ENCODE results near the gene PHACTR3. TPM values are rescaled to one million over a fixed set of nuclear protein-coding genes. Genes with fewer than 3 reads are reported as not detected.

Gene PHACTR3
- polyA plus RNA-seq, 4 donors, result 2.4 to 13.6 (median 11.2) TPM

DNA sequence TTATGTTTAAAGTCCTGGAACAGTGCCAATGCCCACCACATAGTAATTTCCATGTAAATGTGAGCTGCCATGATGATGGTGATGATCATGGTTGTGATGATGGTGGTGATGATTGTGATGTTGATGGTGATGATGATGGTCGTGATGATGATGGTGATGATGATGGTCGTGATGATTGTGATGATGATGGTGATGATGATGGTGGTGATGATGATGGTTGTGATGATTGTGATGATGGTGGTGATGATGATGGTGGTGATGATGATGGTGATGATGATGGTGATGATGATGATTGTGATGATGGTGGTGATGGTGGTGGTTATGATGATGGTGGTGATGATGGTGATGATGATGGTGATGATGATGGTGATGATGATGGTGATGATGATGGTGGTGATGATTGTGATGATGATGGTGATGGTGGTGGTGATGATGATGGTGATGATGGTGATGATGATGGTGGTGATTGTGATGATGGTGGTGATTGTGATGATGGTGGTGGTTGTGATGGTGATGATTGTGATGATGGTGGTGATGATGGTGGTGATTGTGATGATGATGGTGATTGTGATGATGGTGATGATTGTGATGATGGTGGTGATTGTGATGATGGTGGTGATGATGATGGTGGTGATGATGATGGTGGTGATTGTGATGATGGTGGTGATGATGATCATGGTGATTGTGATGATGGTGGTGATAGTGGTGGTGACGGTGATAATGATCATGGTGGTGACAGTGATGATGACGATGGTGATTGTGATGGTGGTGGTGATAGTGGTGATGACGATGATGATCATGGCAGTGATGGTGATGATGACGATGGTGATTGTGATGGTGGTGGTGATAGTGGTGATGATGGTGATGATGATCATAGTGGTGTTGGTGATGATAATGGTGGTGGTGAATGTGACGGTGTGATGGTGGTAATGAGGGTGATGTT, 82.3 kb downstream of the PHACTR3 start:
- DNase-seq (ENCODE audit: low read depth in 4 of 4, low spot score in 3 of 4), result no peak

GRCh38 chr20:59688356-59688755, 84.0 kb downstream of the PHACTR3 start:
- DNase-seq (ENCODE audit: low read depth in 4 of 4, low spot score in 3 of 4), result no peak

- no peak for DNase-seq (ENCODE audit: low read depth in 4 of 4, low spot score in 3 of 4)
Observed at GRCh38 chr20:59688999-59689398, 84.7 kb downstream of the PHACTR3 start.

- DNase-seq (ENCODE audit: low read depth in 4 of 4, low spot score in 3 of 4), result no peak
Observed at GRCh38 chr20:59690101-59690500, 85.8 kb downstream of the PHACTR3 start.

DNA sequence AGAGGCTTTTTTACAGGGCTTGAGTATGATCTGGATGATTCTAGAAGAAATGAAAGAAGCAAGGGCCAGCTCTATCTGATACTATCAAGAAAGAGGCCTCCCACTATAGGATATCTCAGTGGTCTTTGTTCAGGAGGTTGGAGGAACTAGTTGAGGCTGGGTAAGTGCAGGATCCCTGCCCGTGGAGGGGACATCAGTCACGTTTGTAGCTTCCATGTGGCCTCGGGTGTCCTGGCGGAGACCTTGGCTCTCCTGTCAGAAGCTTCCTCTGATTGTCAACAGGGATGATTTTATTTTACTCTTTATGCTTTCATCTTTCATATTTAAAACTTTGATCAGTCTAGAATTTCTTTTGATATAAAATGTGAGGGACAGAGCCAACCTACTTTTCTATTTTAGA, 86.6 kb downstream of the PHACTR3 start:
- DNase-seq (ENCODE audit: low read depth in 4 of 4, low spot score in 3 of 4), result no peak

GRCh38 chr20:59692139-59692538, 87.8 kb downstream of the PHACTR3 start:
- no peak for DNase-seq (ENCODE audit: low read depth in 4 of 4, low spot score in 3 of 4)

DNA sequence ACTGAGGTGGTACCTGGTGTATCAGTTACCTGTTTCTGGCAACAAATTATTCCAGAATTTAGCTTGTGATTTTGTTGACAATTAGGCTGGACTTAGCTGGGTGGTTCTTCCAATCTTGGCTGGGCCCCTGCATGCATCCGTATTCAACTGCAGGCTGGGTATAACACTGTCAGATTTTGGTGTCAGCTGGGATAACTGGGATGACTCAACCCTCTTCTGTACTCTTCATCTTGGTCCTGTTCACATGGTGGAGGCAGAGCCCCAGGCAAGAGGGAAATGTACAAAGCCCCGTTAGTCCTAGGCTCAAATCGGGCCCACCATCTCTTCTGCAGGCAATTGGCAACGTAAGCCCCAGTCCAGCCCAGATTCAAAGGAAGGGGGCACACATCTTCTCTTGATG, 89.2 kb downstream of the PHACTR3 start:
- DNase-seq (ENCODE audit: low read depth in 4 of 4, low spot score in 3 of 4), result no peak

GRCh38 chr20:59696476-59696875, 92.1 kb downstream of the PHACTR3 start:
- DNase-seq (ENCODE audit: low read depth in 4 of 4, low spot score in 3 of 4), result no peak

DNA sequence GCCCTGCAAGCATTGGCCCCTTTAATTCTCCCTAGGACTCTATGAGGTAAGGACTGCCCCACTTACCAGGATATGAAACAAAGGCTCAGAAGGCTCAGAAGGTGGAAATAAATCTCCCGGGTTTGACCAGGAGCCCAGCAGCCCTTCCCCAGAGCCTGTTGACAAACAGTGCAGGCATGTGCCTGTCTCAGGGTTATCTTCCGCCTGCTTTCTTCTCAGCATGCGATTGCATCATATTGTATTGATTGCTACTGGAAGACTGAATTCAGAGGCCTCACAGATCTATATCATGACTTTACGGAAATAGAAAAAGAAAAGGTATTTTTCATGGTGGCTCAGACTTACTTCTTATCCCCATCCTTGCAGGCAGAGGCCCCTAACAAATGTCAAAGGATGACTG, 92.7 kb downstream of the PHACTR3 start:
- no peak for DNase-seq (ENCODE audit: low read depth in 4 of 4, low spot score in 3 of 4)

DNA sequence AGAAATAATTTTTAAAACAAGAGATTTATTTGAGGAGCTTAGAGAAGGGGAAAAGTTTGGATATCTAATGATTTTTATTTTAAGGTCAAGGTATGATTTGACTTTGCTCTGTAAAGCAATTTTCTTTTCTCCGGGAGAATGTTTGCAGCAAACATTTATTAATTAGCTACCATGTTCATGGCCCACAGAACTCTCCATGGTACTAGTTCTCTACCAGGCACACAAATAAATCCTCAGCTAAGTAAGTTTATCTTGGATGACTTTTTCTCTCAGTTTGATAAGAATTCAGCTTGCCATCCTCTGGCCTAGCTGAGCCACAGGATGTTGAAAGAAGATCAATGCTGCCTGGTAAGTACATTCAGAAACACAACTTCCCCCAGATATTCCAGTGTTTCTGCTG, 94.3 kb downstream of the PHACTR3 start:
- DNase-seq (ENCODE audit: low read depth in 4 of 4, low spot score in 3 of 4), result no peak

DNA sequence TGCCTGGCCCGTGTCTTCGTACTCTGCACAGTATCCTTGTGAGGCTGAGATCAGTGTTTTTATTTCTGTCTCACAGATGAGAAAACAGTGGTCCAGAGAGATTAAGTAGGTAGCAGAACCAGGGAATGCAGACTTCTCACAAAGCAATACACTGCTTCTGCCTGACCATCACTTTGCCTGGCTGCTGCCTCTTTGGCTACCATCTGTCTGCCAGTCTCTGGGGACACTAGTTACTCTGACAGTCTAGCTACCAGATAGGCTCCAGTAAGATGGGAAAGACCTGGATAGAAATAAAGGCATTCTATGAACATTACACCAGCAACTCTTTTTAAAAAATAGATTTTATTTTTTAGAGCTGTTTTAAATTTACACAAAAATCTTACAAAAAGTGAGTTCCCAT, 96.9 kb downstream of the PHACTR3 start:
- no peak for DNase-seq (ENCODE audit: low read depth in 4 of 4, low spot score in 3 of 4)

DNA sequence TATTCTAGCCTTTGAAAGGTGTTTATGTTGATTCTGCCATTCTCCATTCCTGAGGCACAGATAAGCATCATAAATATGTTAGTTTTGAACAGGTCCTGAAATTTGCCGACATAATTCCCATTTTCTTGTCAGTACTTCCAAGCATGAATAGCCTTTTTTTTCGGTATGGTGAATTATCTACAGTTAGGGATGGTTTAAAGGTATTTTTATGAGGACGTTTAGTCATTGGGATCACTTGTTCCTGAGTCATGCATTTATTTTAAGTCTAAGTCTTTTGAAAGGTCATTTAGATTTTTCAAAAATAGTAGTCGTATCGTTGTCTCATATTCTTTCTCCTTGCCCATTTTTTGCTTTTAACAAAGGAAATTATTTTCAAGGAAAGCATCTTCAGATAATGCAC, 98.7 kb downstream of the PHACTR3 start:
- DNase-seq (ENCODE audit: low read depth in 4 of 4, low spot score in 3 of 4), result no peak

- DNase-seq (ENCODE audit: low read depth in 4 of 4, low spot score in 3 of 4), result no peak
Observed at GRCh38 chr20:59705651-59706399, 101.5 kb downstream of the PHACTR3 start.

DNA sequence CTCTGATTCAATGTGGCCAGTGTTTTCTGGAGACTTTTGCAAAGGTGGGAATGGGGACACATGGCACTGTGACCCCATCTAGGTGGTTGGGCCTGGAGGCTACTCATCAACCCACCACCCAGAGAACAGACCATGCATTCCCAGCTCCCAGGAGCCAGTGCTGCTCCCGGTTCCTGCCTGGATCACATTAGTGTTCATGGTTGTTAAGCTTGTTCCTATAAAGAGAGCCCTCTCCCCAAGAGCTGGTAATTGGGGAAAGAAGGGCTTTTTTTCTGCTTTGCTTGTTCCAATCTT, 102.0 kb downstream of the PHACTR3 start:
- no peak for DNase-seq (ENCODE audit: low read depth in 4 of 4, low spot score in 3 of 4)

DNA sequence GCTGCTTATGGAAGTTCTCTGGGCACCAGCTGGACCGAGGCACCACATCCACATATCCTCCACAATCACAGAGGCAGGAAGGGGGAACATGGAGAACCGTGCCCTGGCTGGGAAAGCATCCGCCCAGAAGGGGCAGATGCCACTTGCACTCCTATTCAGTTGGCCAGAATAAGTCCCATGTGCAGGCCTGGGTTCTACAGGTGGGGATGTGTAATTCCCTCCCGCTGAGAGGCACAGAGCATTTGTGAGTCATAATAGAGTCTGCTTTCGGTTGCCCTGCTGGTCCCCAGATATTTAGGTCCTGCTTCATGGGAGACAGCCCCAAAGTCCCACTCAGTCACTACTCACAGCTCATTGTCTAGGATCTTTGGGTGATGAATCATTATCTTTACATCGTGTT, 104.0 kb downstream of the PHACTR3 start:
- DNase-seq (ENCODE audit: low read depth in 4 of 4, low spot score in 3 of 4), result no peak

DNA sequence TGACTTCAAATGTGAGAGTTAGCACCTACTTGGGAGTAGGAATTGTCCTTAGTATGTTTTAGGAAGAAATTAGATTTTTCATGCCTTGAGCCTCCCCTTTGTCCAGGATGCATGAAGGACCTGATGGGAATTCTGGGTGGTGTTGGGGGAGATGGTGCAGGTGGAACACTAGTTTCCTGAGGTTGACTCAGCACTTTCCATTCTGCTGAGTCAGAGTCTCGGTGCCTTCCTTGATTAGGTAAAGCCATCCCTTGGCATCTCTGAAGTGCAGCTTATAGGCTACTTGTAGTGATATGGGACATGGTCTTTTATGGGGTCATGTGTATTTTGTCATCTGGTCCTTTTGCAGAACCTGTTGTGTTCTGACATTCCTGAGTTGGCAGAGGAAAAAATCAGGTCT, 105.3 kb downstream of the PHACTR3 start:
- DNase-seq (ENCODE audit: low read depth in 4 of 4, low spot score in 3 of 4), result no peak

GRCh38 chr20:59718071-59718470, 113.7 kb downstream of the PHACTR3 start:
- no peak for DNase-seq (ENCODE audit: low read depth in 4 of 4, low spot score in 3 of 4)

DNA sequence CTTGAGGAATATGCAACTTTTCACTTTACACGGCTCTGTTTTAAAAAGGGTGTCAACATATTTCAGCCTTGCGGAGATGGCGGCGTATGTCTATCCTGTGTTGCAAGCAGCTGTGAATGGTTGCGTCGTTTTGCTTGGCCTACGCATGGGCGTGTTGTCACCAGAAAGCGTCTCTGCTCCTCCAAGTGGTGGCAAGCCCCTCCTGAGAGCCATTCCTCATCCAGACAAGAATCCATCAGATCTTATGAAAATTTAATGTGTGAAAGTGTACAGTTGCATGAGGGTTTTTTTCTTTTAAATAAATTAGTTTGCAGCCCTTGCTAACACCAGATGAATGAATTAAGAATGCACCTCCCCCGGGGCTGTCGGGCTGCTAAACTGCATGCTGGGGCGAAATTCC, 114.4 kb downstream of the PHACTR3 start:
- no peak for DNase-seq (ENCODE audit: low read depth in 4 of 4, low spot score in 3 of 4)

DNA sequence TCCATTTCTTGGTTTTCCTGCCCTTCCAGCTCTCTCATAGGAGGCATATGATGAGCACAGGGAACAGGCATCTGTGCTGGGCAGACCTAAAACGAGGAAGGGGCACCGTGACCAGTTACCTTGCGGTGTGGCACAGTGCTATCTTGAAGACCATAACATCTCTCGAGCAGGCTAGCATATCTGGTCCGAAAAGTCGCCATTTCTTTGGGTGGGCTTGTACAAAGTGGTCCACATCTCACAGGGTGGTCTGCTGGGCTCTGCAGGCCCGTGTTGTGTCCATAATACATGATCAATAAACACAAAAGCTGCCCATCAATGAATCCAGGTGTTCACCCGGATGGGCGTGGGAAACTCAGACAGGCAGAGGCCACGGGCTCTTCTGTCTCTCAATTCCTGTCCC, 115.7 kb downstream of the PHACTR3 start:
- no peak for DNase-seq (ENCODE audit: low read depth in 4 of 4, low spot score in 3 of 4)

DNA sequence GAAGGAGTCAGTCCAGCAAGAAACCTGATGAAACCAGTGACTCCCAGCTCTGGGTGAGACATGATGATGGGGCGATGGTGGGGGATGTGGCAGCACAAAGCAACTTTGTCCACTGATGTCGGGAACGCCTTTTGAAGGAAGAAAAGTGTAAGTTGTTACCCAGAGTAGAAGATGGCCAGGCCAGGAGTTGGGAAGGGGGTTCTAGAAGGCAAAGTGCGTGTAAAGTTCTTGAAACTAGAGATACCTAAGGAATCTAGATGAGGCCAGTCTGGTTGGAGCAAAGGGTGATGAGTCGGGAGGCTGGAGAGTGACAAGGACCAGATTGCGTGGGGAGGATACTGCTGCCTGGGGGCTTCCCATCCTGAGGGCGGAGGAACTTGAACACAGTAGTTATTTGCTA, 117.0 kb downstream of the PHACTR3 start:
- DNase-seq (ENCODE audit: low read depth in 4 of 4, low spot score in 3 of 4), result no peak

DNA sequence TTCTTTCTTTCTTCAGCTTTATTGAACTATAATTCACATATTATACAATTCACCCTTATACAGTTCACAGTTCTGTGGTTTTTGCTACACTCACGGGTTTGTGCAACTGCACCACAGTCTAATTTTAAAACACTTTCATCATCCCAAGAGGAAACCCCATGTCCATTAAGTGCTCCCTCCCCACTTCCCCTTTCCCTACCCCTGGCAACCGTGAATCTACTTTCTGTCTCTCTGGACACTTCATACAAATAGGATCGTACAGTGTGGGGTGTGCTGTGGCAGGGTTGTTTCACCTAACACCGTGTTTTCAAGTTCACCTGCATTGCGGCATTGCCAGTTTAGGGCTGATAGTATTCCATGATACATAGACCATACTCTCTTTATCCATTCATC, 118.8 kb downstream of the PHACTR3 start:
- no peak for DNase-seq (ENCODE audit: low read depth in 4 of 4, low spot score in 3 of 4)
